Renal cortical epithelial cell (primary cell): ENCODE data around the gene WIPI1. TPM values are rescaled to one million over a fixed set of nuclear protein-coding genes. Genes with fewer than 3 reads are reported as not detected.
A peak's percentile ranks its signal among the peaks of the same experiment; 100 is the strongest.

Experiments
- DNase-seq: peaks from one replicate; pipeline ENCODE4 v3.0.0-alpha.2; 2011; ENCODE audit warnings: low read depth
- total RNA-seq: library from RNA; depleted of rRNA; stranded (reverse); fragments of >200 nt; gene quantifications from 2 replicates; pipeline ENCODE4 v1.2.3, GENCODE V29; 2014

Gene WIPI1
- total RNA-seq, 1 donor from 2014 or later = 50.7 TPM

DNA sequence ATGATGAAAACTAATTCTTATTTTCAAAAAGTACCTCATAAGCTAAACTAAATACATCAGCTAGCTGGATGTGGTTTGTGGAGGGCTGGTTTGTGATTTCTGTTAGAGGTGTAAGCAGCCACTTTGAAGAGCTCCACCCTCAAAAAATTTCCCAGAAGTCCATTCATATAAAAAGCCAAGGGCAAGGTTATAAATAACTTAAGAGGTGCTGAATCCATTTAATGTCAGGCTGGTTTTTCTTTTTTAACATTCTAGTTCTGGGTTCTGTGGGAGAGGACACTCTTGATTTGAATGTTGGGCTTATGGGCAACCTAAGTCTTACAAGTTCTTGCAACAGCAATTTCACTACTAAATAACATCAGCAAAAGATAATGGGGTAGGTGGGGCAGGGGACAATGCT is 3.4 kb upstream of the WIPI1 start:
- DNase-seq = no peak

DNA sequence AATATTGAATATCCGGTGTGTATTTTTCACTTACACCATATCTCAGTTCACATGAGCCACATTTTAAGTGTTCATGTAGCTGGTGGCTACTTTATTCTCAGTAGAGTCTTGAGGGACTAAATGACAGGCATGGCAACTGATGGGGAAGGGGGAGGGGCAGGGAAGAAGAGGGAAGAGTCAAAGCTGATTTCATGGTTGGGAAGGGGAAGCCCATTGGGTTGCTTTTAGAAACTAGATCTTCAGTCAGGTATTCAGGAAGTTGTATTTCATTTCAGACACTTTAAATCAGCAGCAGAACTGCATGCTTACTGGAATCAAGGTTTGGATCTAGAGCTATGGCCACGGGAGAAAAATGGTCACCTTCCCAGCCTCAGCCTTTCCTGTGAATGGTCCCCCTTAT is 2.9 kb upstream of the WIPI1 start:
- DNase-seq = no peak

DNA sequence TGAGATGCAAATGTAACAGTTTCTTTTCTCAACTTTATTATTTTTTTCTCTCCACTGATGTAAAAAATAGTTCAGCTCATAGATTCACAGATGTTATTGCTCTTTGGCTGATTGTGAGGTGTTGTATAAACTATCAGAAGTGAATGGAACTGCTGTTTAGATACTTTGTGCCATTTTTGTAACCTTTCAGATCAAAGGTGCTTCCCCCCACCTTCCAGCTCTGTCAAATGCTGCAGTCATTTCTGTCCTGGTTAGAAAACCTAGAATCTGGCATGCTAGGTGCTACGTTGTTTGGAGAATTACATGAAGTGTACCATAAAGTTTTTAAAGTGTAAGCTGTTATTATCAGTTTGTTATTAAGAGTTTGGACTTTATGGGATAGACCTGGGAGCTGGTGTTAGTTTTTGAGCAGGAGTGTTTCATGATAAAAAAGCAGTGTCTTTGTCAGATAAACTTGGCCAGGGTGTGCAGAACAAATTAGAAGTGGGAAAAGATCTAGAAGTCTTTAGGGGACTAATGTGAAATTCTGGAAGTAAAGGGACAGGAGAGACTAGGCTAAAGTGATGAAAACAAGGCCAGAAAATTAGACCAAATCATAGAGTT is 1.8 kb upstream of the WIPI1 start:
- DNase-seq = no peak

DNA sequence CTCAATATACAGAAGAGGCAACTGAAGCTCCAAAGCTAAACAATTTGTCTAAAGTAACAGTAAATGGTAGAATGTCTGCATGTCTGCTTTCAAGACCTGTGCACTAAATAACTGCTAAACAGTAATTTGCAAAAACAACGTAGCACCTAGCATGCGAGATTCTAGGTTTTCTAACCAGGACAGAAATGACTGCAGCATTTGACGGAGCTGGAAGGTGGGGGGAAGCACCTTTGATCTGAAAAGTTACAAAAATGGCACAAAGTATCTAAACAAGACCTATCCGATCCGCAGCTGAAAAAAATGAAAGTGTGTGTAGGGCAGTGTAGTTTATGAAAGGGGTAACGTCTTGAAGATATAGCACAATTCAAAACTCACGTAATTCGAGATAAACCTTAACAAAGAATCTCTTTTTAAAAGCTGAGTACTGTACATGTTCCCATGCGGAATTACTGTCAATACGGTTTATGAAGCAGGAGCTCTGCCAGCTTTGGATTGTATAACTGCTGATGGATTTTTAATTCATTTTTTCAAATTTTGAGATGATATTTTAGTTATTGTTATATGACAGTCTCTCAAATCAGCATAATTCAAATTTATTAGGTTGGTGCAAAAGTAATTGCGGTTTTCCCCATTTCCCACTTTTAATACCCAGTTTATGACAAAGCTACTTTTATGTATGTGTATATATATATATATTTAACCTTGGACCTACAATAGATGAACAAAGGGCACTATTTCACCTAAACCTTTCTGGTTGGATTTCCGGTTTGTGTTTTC is 1.2 kb upstream of the WIPI1 start:
- no peak for DNase-seq

DNA sequence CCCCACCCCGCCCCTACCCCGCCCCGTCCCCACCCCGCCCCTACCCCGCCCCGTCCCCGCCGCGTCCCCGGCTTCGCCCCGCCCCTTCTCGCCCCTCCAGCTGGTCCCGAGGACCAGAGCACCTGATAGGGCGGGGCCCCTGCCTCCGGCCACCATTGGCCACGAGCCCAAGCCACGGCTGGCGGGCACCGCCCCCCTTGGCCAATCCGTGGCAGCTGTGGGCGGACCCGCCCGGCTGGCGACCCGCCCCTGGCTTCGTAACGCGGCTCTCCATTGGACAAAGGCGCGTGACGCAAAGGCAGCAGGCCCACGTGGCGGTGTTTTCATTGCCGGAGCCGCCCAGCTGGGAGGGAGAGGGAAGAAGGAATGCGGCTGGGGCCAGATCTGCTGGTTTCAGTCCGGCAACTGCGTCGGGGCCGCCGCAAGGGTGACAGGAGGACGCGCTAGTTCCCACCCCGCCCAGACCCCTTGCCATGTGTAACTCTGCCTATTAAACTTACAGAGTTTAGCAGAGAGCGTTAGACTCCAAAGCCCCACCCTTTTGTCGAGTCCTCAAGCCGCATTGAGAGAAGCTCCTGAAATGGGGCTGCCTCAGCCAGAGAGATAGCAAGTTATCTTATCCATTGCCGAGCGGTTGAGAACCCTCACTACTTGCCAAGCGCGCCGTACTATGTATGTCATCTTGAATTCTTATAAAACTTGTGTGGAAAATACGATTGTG is 403 bp upstream of the WIPI1 start:
- DNase-seq = peak; percentile 89

DNA sequence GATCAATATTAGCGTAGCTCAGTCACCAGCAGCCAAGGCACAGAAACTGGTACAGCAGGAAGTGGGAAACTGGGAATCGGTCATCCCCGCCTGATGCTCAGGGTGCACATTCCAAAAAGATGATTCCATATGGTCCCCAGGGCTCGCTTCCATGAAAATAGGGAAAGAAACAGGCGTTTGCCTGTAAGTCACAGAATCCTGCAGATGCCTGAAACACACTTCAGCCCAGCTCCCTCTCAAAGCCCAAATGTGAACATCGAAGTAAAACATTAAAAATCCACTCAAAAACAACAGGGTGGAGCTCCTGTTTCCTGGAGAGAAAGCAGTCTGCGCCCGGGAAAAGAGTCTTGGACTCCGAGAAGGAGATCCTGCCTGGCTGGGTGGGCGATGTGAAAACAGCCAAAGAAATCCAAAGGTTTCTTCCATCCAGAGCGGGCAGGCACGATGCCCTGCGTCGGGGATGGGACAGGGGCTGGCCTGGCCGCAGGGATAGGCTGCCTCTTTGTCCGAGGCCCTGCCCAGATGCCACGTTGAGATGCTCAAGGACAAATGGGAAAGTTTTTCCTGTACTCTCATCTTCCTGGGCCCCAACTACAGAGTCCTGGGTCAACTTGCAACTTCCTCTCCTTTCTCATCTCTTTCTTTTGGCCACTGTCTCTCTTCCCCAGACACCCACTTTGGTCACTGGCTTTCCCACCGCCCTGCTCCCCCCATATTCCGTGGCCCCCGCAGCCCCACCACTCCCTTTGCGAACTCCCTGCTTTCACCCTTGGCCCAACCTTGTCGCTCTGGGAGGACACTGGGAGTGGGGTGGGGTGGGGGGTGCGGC is 743 bp downstream of the WIPI1 start:
- peak; percentile 83 for DNase-seq

DNA sequence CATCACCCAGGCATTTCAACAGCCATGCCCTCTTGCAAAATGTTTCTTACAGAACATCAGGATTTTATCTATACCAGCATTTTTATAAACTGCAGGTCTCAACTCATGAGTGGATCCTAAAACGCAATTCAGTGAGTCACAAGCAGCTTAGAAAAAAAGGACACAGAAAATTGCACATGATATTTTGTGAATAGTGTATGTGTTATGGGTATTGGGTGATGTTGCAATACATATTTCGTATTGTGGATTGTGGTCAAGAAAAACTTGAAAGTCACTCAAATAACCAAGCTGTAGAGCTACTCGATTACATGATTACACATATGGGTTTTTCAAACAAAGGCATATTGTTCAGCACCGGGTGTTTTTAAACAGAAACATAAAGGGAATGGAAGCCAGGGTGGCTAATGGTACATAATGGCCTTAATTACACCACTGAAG is 1.4 kb downstream of the WIPI1 start:
- no peak for DNase-seq

DNA sequence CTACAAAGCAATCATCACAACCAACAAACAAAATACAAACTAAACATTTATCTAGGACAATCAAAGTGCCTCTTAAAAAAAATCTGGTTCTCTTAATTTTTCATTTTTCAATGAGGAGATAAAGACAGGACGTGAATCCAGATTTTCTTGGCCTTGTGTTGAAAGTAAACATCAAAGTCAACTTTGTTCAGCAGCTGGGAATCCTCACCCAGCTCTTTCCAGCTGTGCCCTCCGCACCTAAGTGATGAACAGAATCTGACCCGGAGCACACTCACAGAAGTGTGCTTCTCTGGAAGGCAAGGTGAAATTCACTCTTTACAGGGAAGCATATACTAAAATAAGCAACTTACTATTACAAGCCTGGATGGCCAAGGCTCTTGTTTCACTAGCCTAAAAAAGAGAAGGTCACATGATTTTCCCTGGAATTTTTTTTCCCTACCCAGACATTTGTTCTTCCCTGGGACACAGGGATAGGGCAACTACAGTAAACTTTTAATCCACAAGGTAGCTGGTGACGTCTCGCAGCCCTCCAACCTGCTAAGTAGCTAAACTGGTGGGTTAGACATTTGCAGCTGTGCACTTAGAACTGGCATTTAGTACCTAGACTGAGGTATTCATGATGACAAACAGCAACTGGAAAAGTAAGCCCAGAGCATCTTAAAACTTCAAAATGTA is 3.2 kb downstream of the WIPI1 start:
- no peak for DNase-seq

DNA sequence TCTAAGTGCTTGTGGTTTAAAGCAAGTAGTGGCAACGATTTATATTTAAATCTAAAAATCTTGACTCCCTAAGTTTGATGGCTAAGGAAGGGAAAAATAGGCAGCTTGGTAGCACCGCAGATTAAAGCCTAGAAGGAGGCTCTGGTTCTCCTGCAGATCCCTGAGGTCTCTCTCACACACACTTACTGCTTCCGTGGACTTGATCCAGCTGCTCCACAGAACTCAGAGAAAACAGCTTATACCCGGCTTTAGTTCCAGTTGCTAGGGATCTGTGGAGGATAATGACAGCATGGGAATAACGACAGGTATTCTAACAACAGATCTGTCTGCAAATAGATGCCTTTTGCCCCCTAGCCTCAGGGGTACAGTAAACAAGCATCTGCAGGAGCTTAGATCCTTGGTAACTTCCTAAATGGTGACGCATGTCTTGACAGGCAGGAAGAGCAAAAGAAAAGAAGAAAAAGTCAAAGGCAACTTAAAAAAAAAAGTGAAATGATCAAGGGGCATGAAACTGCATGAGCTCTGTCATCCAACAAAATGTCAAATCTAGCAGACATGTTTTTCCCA is 4.5 kb downstream of the WIPI1 start:
- no peak for DNase-seq

DNA sequence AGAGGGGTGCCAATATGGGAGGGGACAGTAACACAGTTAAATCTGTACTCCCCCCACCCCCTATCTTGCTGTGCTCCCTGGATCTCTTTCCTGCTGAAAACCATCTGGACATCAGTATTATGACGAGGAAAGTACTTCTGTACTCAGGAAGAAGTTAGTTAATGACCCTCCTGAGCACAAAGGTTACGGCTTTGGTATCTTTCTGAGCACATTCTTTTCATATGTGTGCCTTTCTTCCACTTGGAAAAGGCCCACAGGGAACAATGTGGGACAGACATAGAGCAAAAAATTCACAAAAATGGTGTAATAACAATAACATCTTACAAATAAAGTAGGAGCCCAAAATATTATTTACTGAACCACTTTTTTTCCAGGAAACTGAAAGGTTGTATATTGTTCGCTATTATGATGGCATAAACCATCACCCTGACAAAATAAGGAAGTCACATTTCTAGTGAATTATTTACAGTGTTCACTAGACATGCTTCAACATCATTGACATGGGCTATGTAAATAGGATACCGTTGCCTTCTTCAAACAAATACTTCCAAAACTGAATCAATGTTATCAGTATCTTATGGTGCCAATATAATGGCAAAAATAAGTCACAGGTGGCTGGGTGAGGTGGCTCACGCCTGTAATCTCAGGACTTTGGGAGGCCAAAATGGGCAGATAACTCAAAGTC is 5.5 kb downstream of the WIPI1 start:
- no peak for DNase-seq

DNA sequence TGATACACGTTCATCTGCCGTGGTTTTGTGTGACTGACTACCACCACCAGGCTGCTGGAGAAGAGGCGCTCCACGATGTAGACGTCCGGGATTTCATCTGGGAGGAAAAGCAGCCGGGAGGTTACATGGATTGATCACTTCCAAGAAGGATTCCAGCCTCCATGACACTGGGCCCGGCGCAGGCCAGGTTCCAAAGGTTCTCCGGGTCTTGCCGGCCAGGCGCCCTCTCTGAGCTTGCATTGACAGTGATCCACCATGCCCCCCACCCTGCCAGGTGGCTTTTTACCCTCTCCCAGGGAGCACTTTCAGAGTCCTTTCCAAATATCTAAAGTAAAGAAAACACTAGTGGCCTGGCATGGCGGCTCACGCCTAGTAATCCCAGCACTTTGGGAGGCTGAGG is 6.5 kb downstream of the WIPI1 start:
- no peak for DNase-seq

DNA sequence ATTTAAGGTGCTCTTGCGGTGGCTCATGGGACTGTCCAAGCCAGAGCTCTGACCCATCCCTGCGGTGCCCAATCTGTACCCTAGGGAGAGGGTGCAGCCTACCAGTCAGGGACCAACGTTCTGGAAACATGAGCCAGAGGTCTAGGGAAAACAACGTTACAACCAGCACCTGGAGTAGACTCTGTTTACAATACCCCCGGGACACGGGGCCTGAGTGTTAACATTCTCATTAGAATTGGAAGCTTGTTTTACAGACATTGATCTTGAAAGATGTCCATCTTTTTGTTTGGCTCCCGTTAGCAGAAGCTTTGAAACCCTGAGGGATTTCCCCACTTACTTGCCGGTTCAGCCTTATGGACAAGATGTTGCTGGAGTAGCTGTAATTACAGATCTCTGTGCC is 6.9 kb downstream of the WIPI1 start:
- no peak for DNase-seq

DNA sequence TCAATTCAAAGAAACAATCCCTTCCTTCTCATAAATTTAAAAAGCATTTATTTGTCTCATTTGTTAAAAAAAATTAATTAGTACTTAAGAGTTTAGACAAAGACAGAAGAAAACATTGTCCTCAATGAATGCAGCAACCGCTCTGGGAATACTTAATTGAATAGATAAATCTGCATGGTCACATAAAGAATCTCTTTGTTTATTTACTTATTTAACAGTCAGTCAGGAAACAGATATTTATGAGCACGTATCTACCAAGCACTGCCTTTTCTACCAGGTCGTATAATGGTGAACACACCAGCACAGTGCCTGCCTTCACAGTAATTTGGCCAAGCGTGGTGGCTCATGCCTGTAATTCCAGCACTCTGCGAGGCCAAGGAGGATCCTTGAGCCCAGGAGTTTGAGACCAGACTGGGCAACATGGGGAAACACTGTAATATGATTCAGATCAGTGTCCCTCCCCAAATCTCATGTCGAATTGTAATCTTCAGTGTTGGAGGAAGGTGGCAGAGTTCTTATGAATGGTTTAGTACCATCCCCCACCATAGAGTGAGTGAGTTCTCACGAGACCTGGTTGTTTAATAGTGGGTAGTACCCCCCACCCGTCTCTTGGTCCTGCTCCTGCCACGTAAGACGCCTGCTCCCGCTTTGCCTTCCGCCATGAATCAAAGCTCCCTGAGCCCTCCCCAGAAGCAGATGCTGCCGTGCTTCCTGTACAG is 8.1 kb downstream of the WIPI1 start:
- no peak for DNase-seq

DNA sequence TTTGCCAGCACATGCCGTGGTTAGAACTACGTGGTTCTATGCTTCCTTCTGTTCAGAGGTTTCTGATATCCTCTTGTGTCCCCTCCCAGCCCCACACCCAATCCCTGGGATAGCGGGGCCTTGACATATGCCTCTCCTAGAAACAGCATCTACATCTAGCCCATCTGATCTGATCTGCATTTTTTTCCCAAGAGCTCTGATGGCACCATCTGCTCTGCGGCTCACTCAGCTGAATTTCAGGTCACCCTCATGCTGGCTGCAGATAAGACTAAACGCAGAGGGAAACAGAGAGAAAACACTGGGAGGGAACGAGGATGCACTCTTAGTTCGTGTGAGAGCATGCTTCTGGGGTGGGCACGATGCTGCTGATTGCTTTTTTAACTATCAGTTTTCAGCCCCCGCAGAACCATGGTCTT is 10.7 kb downstream of the WIPI1 start:
- DNase-seq = no peak

DNA sequence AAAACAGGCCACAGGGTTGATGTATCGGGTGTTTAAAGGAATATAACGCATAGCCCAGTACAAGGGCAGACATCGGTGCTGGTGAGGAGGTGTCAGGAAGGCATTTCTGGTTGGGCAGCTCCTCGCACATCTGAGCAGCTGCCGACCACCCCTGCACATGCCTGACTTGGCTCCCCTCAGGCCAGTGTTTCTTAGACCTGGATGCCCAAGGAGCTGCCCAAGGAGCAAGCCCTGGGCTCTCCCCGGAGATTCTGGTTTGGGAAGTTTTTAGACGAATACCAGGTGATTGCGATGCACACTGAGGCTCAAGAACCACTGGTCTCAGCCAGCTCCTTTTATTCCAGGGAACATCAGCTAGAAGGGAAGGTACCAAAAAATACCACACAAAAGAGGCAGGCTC is 11.6 kb downstream of the WIPI1 start:
- DNase-seq = no peak

DNA sequence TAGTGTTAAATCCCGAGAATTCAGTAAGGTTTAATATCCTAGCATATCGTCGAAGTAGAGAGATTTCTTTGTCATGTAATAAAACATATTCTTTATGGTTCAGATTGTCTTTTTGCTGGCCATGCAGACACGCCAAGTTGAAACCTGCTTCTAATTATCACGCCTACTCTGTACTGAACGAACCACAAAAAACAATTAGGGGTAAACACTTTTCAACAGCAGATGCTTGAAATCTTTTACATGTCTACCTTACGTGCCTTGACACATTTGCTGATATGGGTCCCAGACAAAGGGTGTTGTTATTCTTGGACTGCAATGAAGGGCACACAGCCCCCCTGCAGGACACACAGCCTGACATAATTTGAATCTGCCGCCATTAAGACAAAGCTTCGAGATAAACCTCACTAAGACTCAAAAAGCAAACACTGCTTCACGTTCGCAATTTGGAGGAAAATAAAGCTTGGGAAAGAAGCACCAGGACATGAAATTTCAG is 13.3 kb downstream of the WIPI1 start:
- no peak for DNase-seq

DNA sequence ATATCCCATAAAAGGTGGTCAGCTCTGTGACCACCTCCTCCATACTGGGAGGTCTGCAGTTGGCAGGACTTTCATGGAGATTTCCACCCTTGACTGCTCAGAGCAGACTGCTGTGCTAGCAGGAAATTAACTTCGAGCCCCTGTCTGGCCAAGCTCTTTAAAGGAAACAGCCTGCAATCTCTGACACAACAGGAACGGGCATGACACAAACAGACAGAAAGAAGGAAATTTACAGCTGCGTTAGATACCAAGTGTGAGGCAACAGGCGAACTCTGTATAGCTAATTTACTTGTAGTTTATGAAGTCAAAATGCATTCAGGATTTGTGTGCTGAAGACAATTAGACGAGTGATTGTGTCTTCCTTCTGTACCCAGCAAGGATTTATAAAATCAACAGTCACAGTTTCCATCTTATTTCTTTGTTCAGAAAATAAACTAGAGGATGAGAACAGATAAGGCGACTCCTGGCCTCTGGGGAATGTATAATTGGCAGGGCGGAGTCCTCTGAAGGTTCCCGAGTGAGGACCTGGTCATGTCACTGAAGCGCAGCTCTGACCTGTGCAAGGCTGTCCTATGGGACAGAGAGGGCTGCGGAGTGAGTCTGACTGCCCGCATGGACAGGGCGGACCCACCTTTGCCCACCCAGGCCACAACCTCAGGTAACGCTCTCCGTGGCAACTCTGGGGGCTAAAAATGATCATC is 16.1 kb downstream of the WIPI1 start:
- DNase-seq = peak; percentile 31

DNA sequence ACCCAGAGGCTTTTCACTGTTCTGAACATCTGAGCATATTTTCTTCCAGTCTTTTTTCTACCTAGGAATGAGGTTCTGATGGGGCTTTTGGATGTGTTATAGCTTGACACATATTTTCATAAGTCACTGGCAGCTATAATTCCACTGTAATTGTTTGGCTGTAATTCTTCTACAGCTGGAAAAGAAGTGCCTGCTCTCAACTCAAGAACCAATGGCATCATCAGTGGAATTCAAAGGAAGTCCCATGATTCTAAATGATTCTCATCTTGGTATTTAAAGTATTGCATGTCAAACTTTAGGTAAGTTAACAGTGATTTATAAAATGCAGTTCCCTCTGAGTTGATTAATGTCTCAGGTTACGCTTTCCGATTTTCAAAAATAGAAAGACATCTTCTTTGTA is 16.8 kb downstream of the WIPI1 start:
- DNase-seq = no peak

DNA sequence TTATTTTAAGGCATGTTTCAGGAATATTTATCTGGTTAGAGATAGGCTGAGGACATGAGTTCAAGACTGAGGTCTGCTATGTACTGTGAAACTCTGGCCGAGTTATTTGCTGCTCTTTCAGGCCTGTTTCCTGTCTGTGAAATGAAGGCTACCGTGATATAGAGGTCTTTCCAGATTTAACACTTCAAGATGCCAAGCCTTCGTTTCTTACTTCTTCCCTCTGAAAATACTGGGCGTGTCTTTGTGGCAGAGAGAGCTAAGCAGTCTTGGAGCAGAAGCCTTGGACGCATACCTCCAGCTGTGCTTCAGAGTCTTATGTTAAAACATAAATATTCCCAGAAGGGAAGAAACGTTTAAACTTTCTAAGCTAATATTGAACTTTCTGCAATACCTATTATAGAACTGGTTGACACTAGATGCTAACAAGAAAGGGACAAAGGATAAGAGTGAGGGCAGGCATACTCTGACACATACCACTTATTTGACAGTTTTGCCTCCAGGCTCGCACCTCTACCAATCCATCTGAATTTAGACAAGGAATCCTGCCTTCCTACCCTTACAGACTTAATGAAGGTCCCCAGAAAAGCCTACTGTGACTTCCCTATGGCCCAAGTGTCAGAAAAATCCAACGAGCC is 17.5 kb downstream of the WIPI1 start:
- DNase-seq = no peak
